ENCODE results near the gene VTI1B.

DNA sequence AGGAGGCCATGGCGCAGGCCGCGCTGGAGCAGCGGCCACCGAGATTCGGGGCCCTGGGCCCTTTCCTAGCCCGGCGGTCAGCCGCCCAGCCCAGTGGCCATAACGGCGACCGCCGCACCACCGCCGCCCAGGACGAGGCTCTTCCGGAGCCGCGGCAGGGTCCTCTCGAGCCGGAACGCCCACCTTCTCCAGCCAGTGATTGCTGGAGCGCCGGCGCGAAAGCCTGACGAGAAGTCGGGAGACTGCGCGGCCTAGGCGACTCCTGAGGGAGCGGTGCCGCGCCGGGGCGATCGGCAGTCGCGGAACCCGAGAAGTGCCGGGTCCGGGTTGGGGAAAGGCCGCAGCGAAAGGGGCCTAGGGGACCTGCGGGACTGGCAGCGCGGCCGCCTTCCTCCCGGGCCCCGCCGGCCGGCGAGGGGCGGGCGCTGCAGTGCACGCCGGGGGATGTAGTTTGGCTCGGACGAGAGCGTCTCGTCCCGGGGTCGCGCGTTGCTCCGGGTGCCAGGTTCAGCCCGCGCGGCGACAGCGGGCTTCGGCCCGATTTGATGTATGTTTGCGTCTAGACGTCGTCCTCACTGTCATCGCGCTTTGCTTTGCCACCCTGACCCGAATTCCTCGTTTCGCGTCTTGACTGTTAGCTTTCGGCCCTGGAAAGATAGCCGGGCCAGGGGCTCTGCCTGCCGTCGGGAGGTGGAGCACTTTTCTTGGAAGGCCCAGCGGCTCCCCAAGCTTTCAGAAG, at the start of gene VTI1B:
- TF ChIP-seq SPI1 (IDR thresholded peaks at IDR 0.05; ENCODE audit: low read depth, low read length) (no peak), POLR2A (IDR thresholded peaks at IDR 0.05; ENCODE audit: low read depth, low read length) (peak; percentile 77)

All from GM12891 (cell line).